GM12875 (cell line): ENCODE measurements around the gene CTDP1.
"Not testable (repeated sequence)": the region's sequence is repeated elsewhere in the genome, so short reads cannot be mapped to it uniquely, and the experiment has no call there.

Experiments used
- H3K4me3 ChIP-seq: one replicate; pipeline ENCODE4 v1.5.1; 2011; ENCODE audit warnings: low read depth, low read length, control low read depth
- CTCF ChIP-seq: IDR thresholded peaks from 2 replicates; pipeline ENCODE4 v1.5.1; 2011; ENCODE audit warnings: low read depth, mild to moderate bottlenecking, control low read depth, inconsistent platforms, low read length, moderate library complexity, borderline replicate concordance; ENCODE audit not compliant: insufficient read depth

The CTDP1 gene

GRCh38 chr18:79744625-79745024 is 65.0 kb downstream of the CTDP1 start:
- H3K4me3 ChIP-seq: no peak overlapping the region
- no peak for TF ChIP-seq CTCF

DNA sequence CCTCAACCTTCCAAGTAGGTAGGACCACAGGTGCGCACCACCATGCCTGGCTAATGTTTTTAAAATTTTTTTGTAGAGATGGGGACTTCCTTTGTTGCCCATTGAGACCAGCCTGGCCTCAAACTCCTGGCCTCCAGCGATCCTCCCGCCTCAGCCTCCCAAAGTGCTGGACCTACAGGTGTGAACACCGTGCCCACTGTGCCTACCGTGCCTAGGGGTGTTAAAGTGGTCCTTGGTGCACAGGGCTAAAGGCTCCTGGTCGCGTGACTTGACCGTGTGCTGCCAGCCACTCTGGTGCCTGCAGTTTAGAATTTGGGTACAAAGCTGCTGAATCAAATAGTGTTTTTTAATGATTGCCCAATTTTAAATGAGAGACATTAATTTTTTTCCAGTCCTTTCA is 67.1 kb downstream of the CTDP1 start:
- H3K4me3 ChIP-seq: no peak overlapping the region
- no peak for TF ChIP-seq CTCF

- TF ChIP-seq CTCF: no peak
- no peak overlapping the region for H3K4me3 ChIP-seq
Observed at GRCh38 chr18:79747156-79747845, 67.7 kb downstream of the CTDP1 start.

GRCh38 chr18:79748321-79749180 is 68.9 kb downstream of the CTDP1 start:
- H3K4me3 ChIP-seq: no peak overlapping the region
- TF ChIP-seq CTCF: no peak

DNA sequence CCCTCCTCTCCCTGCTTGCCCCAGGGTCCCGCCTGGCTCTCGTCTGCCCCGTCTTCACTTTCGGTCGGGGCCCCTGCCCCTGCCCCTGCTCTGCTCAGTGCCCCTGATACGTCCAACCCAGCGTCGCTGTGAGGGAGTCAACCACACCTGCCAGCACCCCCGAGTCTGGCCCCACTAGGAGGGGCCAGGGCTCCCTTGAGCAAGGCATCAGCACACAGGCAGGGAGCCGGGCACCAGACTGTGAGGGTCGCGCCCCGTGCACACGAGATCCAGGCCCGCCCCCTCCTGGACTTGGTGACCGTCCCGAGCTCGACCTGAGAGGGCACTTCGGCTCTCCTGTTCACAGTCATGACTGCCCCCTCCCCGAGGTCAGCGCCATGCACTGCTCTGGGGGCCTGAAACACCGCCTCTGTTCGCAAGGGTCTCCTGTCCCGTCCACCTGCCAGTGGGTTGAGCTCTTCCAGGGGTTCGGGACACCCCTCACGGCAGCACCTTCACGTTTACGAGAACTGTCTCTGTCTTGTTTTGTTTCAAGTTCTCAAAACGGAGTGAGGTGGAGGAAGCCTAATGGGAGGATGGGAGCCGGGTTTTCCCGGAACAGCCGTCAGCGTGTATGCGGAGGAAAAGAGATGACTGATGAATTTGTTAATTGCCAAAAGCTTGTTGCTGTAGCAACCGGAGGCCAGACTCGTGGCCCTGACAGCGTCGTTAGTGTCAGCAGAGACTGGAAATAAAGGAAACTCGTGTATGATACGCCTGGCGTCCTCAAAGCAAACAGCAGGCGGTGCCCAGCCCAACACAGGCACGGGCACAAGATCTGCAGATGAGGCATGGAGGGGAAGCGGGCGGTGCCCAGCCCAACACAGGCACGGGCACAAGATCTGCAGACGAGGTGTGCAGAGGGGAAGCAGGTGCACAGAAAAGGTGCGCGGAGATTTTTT is 69.9 kb downstream of the CTDP1 start:
- H3K4me3 ChIP-seq: no peak overlapping the region
- no peak for TF ChIP-seq CTCF

GRCh38 chr18:79750980-79751571 is 71.5 kb downstream of the CTDP1 start:
- H3K4me3 ChIP-seq: no peak overlapping the region
- TF ChIP-seq CTCF: no peak

DNA sequence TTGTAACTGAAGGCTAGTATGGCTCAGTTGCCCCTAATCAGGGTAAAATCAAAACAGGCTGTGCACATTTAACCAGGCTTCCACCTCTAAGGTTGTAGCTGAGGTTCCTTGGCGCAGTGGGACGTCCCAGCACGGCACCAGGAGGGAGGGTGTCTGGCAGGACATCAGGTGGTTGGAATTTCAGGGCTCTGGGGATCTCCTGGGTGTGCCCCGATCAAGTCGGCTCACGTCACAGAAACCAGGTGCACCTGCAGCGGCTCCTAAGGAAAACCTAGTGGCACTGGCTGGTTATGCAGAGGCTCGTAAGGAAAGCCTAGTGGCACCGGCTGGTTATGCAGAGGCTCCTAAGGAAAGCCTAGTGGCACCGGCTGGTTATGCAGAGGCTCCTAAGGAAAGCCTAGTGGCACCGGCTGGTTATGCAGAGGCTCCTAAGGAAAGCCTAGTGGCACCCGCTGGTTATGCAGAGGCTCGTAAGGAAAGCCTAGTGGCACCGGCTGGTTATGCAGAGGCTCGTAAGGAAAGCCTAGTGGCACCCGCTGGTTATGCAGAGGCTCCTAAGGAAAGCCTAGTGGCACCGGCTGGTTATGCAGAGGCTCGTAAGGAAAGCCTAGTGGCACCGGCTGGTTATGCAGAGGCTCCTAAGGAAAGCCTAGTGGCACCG is 72.4 kb downstream of the CTDP1 start:
- H3K4me3 ChIP-seq: not testable (repeated sequence)

DNA sequence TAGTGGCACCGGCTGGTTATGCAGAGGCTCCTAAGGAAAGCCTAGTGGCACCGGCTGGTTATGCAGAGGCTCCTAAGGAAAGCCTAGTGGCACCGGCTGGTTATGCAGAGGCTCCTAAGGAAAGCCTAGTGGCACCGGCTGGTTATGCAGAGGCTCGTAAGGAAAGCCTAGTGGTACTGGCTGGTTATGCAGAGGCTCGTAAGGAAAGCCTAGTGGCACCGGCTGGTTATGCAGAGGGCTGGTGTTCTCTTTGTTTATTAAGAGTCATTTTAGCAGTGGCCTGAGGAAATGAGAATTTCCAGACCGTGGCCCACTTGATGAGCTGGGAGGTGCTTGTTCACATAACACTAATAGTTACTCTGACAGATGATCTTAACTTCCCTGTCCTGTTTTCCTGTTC is 73.3 kb downstream of the CTDP1 start:
- not testable (repeated sequence) for H3K4me3 ChIP-seq
